Pancreas (tissue), 10 donors: ENCODE data around the gene PRPS1L1. TPM values are rescaled to one million over a fixed set of nuclear protein-coding genes. Genes with fewer than 3 reads are reported as not detected.

Experiments used
- ATAC-seq, 4 donors: fragments of 200-7000 bp; cut with Tn5 transposase; one replicate each; pipeline versions ENCODE4 v1.8.0 to v1.9.1; 2020; ENCODE audit warnings: mild to moderate bottlenecking in 4 of 4, moderate library complexity in 4 of 4
- DNase-seq, 6 donors: peaks; one replicate each; pipeline ENCODE4 v3.0.0-alpha.2; 2020
- FAIRE-seq: peaks from 2 replicates; lab custom pipeline; 2012; peaks lifted over from hg19 to GRCh38; lab: Jason Lieb, UNC
- H3K27ac ChIP-seq, 4 donors: fragments of 200-600 bp; sonication (generic); 1 replicate in 3 of 4; 2 replicates in 1 of 4; pipeline versions ENCODE4 v1.5.0 to v1.8.0; 2020
- H3K27me3 ChIP-seq, 4 donors: fragments of 200-600 bp; one replicate each; pipeline ENCODE4 v1.8.0; 2021
- H3K36me3 ChIP-seq, 3 donors: fragments of 200-600 bp; sonication (generic) in 1 of 3; one replicate each; pipeline versions ENCODE4 v1.5.0 to v1.8.0; 2020 to 2021
- H3K4me1 ChIP-seq, 3 donors: fragments of 200-600 bp; one replicate each; pipeline ENCODE4 v1.8.0; 2021
- H3K4me3 ChIP-seq, 4 donors: fragments of 200-600 bp; sonication (generic) in 2 of 4; one replicate each; pipeline versions ENCODE4 v1.5.0 to v1.8.0; 2020 to 2021
- H3K9me3 ChIP-seq, 4 donors: fragments of 200-600 bp; one replicate each; pipeline ENCODE4 v1.8.0; 2021
- WGBS, 2 donors: extraction: QIAGEN DNeasy Blood & Tissue Kit; methylation state at CpG; one replicate each; pipeline ENCODE4 v1.1.7; 2013; 5-methylcytosine and 5-hydroxymethylcytosine counted together
- intact Hi-C, 3 donors: fragments of 100-400 bp; cut with DNase I; formaldehyde crosslinking; loops; one replicate each; pipeline versions ENCODE4 v1.11.1 to v1.14.2; 2022
- polyA plus RNA-seq, 2 donors: library from polyadenylated mRNA; stranded (reverse); fragments of 200-250 nt; gene quantifications; one replicate each; pipeline ENCODE4 v1.2.3, GENCODE V29; 2013
- total RNA-seq, 6 donors: library from RNA; stranded (reverse); fragmentation: NEBNext Ultra II Directional in 4 of 6; extraction: Animal tissue kit (Norgen Biotek cat#: 25700) in 4 of 6; gene quantifications; one replicate each; pipeline versions ENCODE4 v1.2.1 to v1.2.4, GENCODE V29; 2021 to 2023
- TF ChIP-seq, protein P1 (sequence below), 4 donors: fragments of 200-600 bp; sonication (generic) in 3 of 4; IDR thresholded peaks; one replicate each; pipeline versions ENCODE4 v1.5.0 to v1.8.0; 2021; ENCODE audit warnings: antibody characterized with exemption in 4 of 4
- donor health status: healthy with polysubstance abuse.
- donor health status: DM: no; HTN: no; CAD: no; lungs with moderate emphysema.
- donor health status: DM: no; HTN: no; CAD: no.
- donor health status: control.
- donor health status: control.
- donor health status: Bipolar disorder and iron deficiency.
- donor health status: DM: yes; HTN: yes; CAD: no.
- donor health status: DM: no; HTN: no; CAD: no.
- donor health status: DM: no; HTN: no; CAD: no.
- donor health status: DM: yes; HTN: yes; CAD: no.

Gene PRPS1L1
- total and polyA plus RNA-seq, 8 donors: not detected

DNA sequence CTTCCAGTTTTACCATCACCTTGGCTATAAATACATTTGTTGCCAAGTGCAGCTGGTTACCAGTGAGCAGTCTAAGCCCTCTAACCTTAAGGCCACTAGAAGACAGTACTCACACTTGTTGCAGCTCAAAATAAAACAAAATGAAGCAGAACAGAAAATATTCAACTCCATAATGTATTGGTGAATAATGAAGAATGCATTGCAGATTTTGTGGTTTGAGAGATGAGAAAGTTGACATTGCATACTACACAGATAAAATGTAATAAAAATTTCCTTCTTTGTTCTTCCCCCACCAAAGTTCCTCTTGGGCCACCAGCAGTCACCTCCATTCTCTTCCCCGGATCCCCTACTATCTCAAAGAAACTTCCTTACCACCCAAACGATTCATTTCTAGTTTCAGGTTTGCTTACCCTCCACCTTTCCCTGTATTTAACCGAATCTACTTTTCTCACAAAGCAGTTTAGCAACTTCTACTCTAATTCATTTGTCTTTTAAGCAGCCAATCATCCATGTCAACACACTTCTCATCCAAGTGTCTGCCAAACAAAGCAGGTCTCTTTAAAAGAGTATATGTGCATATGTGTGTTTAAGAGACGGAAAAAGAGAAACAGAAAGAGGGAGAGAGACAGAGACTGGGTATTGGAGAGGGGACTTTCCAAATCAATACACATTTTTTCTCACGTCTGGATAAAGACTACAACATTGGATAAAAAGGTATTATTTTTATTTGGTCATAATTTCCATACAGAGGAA is 35.7 kb upstream of the PRPS1L1 start:
- ATAC-seq (no peak), DNase-seq (no peak), FAIRE-seq (no peak)
- no peaks in the 10 kb centered on the region for H3K4me1 ChIP-seq
- WGBS, 2 donors: 41 to 52% methylated on average over 5 of the region's 5 CpGs
- H3K9me3 ChIP-seq: no peaks in the 10 kb centered on the region
- no peaks in the 10 kb centered on the region for H3K36me3 ChIP-seq
- intact Hi-C loops: no loop called here
- no peak overlapping the region for H3K4me3 ChIP-seq
- H3K27ac ChIP-seq: no peak overlapping the region
- no peaks in the 10 kb centered on the region for H3K27me3 ChIP-seq
- TF ChIP-seq, protein P1, sequence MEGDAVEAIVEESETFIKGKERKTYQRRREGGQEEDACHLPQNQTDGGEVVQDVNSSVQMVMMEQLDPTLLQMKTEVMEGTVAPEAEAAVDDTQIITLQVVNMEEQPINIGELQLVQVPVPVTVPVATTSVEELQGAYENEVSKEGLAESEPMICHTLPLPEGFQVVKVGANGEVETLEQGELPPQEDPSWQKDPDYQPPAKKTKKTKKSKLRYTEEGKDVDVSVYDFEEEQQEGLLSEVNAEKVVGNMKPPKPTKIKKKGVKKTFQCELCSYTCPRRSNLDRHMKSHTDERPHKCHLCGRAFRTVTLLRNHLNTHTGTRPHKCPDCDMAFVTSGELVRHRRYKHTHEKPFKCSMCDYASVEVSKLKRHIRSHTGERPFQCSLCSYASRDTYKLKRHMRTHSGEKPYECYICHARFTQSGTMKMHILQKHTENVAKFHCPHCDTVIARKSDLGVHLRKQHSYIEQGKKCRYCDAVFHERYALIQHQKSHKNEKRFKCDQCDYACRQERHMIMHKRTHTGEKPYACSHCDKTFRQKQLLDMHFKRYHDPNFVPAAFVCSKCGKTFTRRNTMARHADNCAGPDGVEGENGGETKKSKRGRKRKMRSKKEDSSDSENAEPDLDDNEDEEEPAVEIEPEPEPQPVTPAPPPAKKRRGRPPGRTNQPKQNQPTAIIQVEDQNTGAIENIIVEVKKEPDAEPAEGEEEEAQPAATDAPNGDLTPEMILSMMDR (IDR thresholded peaks at IDR 0.05): no peak

DNA sequence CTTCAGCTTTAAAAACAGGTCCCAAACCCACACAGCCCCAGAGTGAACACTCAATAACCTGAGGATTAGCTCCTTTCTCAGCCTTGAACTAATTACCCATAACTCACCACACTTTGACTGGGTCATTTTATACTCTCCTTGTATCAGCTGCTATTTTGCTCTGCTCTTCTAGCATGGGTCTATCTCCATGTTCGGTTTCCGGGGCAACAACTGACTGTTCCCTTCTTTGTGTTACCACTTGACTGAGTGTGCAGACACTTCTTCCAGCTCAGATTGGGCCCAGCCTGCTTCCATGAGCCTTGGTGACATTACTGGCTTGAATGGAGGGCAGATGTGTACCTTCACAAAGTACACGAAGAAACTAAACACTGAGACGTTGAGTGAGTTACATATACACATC is 31.5 kb upstream of the PRPS1L1 start:
- ATAC-seq (no peak), DNase-seq (no peak), FAIRE-seq (no peak)
- 65 to 81% methylated on average over 4 of the region's 4 CpGs for WGBS, 2 donors
- TF ChIP-seq, protein P1 (IDR thresholded peaks at IDR 0.05): no peak
- Histone ChIP-seq H3K36me3 (no peaks in the 10 kb centered on the region), H3K27me3 (no peaks in the 10 kb centered on the region), H3K4me3 (no peak overlapping the region), H3K4me1 (no peaks in the 10 kb centered on the region), H3K27ac (no peak overlapping the region), H3K9me3 (no peaks in the 10 kb centered on the region)
- intact Hi-C loops: no loop called here

DNA sequence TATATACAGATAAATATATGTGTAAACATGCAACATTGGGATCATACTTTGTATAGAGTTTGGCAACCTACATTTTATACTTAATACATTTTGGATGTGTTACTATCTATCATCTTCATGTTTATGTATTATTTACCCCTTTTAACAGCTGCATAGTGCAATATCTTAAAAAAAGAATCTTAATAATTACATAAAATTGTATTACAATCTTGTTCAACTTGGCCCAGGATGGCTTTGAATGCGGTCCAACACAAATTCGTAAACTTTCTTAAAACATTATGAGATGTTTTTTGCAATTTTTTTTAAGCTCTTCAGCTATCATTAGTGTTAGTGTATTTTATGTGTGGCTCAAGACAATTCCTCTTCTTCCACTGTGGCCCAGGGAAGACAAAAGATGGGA is 26.3 kb upstream of the PRPS1L1 start:
- intact Hi-C loops: no loop called here
- H3K4me3 ChIP-seq: no peak overlapping the region
- ATAC-seq (no peak), FAIRE-seq (no peak), DNase-seq (no peak)
- H3K9me3 ChIP-seq: no peaks in the 10 kb centered on the region
- H3K4me1 ChIP-seq: no peaks in the 10 kb centered on the region
- no peaks in the 10 kb centered on the region for H3K27me3 ChIP-seq
- H3K27ac ChIP-seq: no peak overlapping the region
- no peaks in the 10 kb centered on the region for H3K36me3 ChIP-seq
- 79 to 83% methylated on average over 2 of the region's 2 CpGs for WGBS, 2 donors
- TF ChIP-seq, protein P1 (IDR thresholded peaks at IDR 0.05): no peak

DNA sequence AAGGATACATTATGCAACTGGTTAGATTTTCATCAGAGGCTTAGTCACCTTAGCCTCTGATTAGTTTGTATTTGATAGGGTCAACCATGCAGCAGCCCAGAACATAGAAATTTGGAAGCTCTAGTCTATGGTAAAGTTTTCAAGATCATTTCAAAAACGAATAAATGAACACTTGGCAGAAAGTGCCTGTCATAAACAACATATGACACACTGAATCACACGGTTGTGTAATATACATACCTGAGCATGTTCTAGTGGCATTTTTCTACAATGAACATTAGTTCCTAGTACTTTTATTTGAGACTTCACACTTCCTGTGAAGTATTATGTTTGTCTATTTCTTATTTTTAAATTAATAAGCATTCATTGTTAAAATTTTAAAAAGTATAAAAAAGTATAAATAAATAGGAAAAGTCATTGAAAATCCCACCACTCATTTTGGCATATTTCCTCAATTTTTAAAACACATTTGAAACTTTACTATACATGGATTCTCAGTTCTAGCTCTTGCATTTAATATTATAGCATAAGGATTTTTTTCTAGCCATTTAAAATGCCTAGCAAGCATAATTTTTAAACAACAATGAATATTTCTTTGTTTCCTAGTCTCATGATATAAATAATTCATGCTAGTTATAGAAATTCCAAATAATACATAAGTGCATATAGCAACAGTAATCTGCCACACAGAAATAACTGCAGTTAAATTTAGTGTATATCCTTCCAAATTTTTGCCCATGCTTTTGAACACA is 25.7 kb upstream of the PRPS1L1 start:
- TF ChIP-seq, protein P1 (IDR thresholded peaks at IDR 0.05): no peak
- Histone ChIP-seq H3K4me1 (no peaks in the 10 kb centered on the region), H3K9me3 (no peaks in the 10 kb centered on the region), H3K27me3 (no peaks in the 10 kb centered on the region), H3K27ac (no peak overlapping the region), H3K36me3 (no peaks in the 10 kb centered on the region), H3K4me3 (no peak overlapping the region)
- ATAC-seq (no peak), FAIRE-seq (no peak), DNase-seq (no peak)
- intact Hi-C loops: no loop called here
- WGBS, 2 donors: 37 to 40% methylated on average over 2 of the region's 2 CpGs

DNA sequence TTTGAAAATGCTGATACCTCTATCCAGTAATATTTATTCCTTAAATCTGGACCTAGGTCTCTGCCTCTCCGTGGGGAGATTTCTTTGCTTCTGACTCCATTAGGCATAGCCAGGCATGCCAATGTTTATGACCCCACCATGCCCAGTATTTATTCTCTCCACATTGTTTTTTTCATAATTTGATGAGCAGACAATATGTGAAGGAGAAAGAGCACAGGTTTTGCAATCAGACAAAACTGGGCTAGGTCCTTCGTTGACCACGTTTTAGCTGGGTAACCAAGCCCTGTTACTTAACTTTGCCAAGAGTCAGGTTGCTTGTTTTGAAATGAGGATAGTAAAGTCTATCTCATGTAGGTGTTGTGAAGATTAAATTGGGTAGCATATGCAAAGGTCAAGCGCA is 21.6 kb upstream of the PRPS1L1 start:
- intact Hi-C loops: no loop called here
- no peaks in the 10 kb centered on the region for H3K36me3 ChIP-seq

More for the DNA sequence above, 21.6 kb upstream of the PRPS1L1 start:
- WGBS, 2 donors: 55 to 72% methylated on average over 4 of the region's 4 CpGs
- no peak overlapping the region for H3K4me3 ChIP-seq
- no peaks in the 10 kb centered on the region for H3K4me1 ChIP-seq
- H3K9me3 ChIP-seq: no peaks in the 10 kb centered on the region
- ATAC-seq (no peak), FAIRE-seq (no peak), DNase-seq (no peak)
- TF ChIP-seq, protein P1 (IDR thresholded peaks at IDR 0.05): no peak
- no peaks in the 10 kb centered on the region for H3K27me3 ChIP-seq
- H3K27ac ChIP-seq: no peak overlapping the region
